Caco-2 (cell line): ENCODE results near the gene DYNC2H1. TPM values are rescaled to one million over a fixed set of nuclear protein-coding genes. Genes with fewer than 3 reads are reported as not detected.

ENCODE experiments used
- BruUV-seq: library from RNA; stranded (reverse); fragments of 400-500 nt; replicated peaks from 2 replicates; lab custom pipeline; 2021; lab: Mats Ljungman, UMichigan
- CTCF ChIA-PET: fragments of 300-600 bp; sonication (Branson Sonifier 250); formaldehyde crosslinking; loops from one replicate; lab custom pipeline; 2022; ENCODE audit warnings: antibody characterized with exemption; lab: Charles Lee
- POLR2A ChIA-PET: fragments of 300-600 bp; sonication (Branson Sonifier 250); formaldehyde crosslinking; loops from one replicate; lab custom pipeline; 2022; ENCODE audit warnings: antibody characterized with exemption; lab: Charles Lee
- DNase-seq, 2 experiments: peaks; one replicate each; pipeline versions ENCODE4 v3.0.0 to v3.0.0-alpha.2; 2020 to 2022
- H3K27me3 ChIP-seq: replicated peaks from 2 replicates; pipeline ENCODE4 v1.6.0; 2011; ENCODE audit warnings: low read length; ENCODE audit not compliant: control insufficient read depth, insufficient read depth
- H3K36me3 ChIP-seq: 2 replicates; pipeline ENCODE4 v1.5.1; 2011; ENCODE audit warnings: low read length; ENCODE audit not compliant: control insufficient read depth, insufficient read depth
- H3K4me1 ChIP-seq: fragments of 250-450 bp; sonication (Bioruptor Pico); 2 replicates; pipeline ENCODE4 v1.5.1; 2020; ENCODE audit warnings: mild to moderate bottlenecking
- H3K4me3 ChIP-seq: 2 replicates; pipeline ENCODE4 v1.5.1; 2011; ENCODE audit warnings: low read depth, mild to moderate bottlenecking, control low read depth, low read length
- H3K9me3 ChIP-seq: fragments of 250-450 bp; sonication (Bioruptor Pico); 2 replicates; pipeline ENCODE4 v1.5.1; 2020; ENCODE audit warnings: mild to moderate bottlenecking, moderate library complexity
- H3K27ac Mint-ChIP-seq: one replicate; pipeline ENCODE4 v1.8.0; 2022; ENCODE audit warnings: mixed read lengths; ENCODE audit not compliant: unreplicated experiment
- H3K27me3 Mint-ChIP-seq: one replicate; pipeline ENCODE4 v1.8.0; 2022; ENCODE audit warnings: mixed read lengths; ENCODE audit not compliant: insufficient read depth, unreplicated experiment
- H3K36me3 Mint-ChIP-seq: one replicate; pipeline ENCODE4 v1.8.0; 2022; ENCODE audit warnings: mild to moderate bottlenecking, mixed read lengths; ENCODE audit not compliant: insufficient read depth, unreplicated experiment
- H3K4me1 Mint-ChIP-seq: one replicate; pipeline ENCODE4 v1.8.0; 2022; ENCODE audit warnings: low read depth, mixed read lengths; ENCODE audit not compliant: unreplicated experiment
- H3K4me3 Mint-ChIP-seq: one replicate; pipeline ENCODE4 v1.8.0; 2022; ENCODE audit warnings: mild to moderate bottlenecking, moderate library complexity, mixed read lengths; ENCODE audit not compliant: unreplicated experiment
- H3K9me3 Mint-ChIP-seq: one replicate; pipeline ENCODE4 v1.8.0; 2022; ENCODE audit warnings: mixed read lengths; ENCODE audit not compliant: unreplicated experiment
- CTCF ChIP-seq, 2 experiments: fragments of 200-600 bp in 1 of 2; IDR thresholded peaks; 1 replicate in 1 of 2; 2 replicates in 1 of 2; pipeline versions ENCODE4 v1.5.1 to v1.8.0; 2011 to 2022; ENCODE audit warnings: antibody characterized with exemption in 1 of 2, control low read depth in 1 of 2, inconsistent platforms in 1 of 2, low read depth in 1 of 2, low read length in 1 of 2, mild to moderate bottlenecking in 1 of 2, moderate library complexity in 1 of 2; ENCODE audit not compliant: insufficient read depth in 1 of 2, severe bottlenecking in 1 of 2, unreplicated experiment in 1 of 2
- intact Hi-C: fragments of 100-400 bp; cut with micrococcal nuclease; formaldehyde crosslinking; loops from one replicate; pipeline ENCODE4 v1.10.0; 2022; ENCODE audit not compliant: unreplicated experiment
- total RNA-seq: library from RNA; stranded (reverse); gene quantifications from 2 replicates; pipeline ENCODE4 v1.2.3, GENCODE V29; 2022

Gene DYNC2H1
- total RNA-seq, 1 experiment from 2014 or later, result 6.5 TPM

GRCh38 chr11:103364687-103365086 is 255.5 kb downstream of the DYNC2H1 start:
- Histone ChIP-seq H3K27me3 (no peaks in the 10 kb centered on the region), H3K4me3 (no peak overlapping the region), H3K36me3 (no peaks in the 10 kb centered on the region), H3K4me1 (peaks cover 18% of the 10 kb centered on the region), H3K9me3 (0 out of 2 replicates have a peak, but pooled peaks cover 3% of the 10 kb centered on the region)
- ChIA-PET CTCF (no interaction called here), POLR2A (no interaction called here)
- TF ChIP-seq CTCF (IDR thresholded peaks at IDR 0.05; ENCODE audit: insufficient read depth in 1 of 2, low read depth in 1 of 2, low read length in 1 of 2, severe bottlenecking in 1 of 2, unreplicated experiment in 1 of 2), result no peak
- intact Hi-C loops, result no loop called here
- Mint-ChIP-seq H3K27me3 (no peaks in the 10 kb centered on the region), H3K27ac (no peak overlapping the region), H3K9me3 (peaks cover 14% of the 10 kb centered on the region), H3K36me3 (no peaks in the 10 kb centered on the region), H3K4me1 (peaks cover 15% of the 10 kb centered on the region), H3K4me3 (no peak overlapping the region)
- DNase-seq, result peak in 1 of 2 experiments; percentile 38
- BruUV-seq, result no TSS peak

- Histone ChIP-seq H3K27me3 (no peaks in the 10 kb centered on the region), H3K9me3 (0 out of 2 replicates have a peak, but pooled peaks cover 7% of the 10 kb centered on the region), H3K4me1 (peaks cover 8% of the 10 kb centered on the region), H3K4me3 (no peak overlapping the region), H3K36me3 (no peaks in the 10 kb centered on the region)
- ChIA-PET CTCF (no interaction called here), POLR2A (no interaction called here)
- H3K4me3 Mint-ChIP-seq, result no peak overlapping the region
- H3K27ac Mint-ChIP-seq, result no peak overlapping the region
- H3K36me3 Mint-ChIP-seq, result no peaks in the 10 kb centered on the region
- DNase-seq, result no peak
- no peaks in the 10 kb centered on the region for H3K4me1 Mint-ChIP-seq
- no peak for TF ChIP-seq CTCF (IDR thresholded peaks at IDR 0.05; ENCODE audit: insufficient read depth in 1 of 2, low read depth in 1 of 2, low read length in 1 of 2, severe bottlenecking in 1 of 2, unreplicated experiment in 1 of 2)
- peaks cover 16% of the 10 kb centered on the region for H3K9me3 Mint-ChIP-seq
- intact Hi-C loops, result no loop called here
- H3K27me3 Mint-ChIP-seq, result no peaks in the 10 kb centered on the region
- no TSS peak for BruUV-seq
Observed at GRCh38 chr11:103367650-103368049, 258.4 kb downstream of the DYNC2H1 start.

DNA sequence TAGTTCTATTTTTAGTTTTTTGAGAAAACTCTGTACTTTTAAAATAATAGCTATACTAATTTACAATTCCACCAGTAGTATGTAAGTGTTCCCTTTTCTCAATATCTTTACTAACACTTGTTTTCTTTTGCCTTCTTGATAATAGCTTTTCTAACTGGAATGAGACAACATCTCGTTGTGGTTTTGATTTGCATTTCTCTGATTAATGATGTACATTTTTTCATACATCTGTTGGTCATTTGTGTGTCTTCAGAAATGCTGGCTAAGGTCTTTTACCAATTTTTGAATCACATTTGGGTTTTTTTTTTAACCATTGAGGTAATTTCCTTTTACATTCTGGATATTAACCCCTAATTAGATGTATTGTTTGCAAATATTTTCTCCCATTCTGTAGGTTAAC is 258.9 kb downstream of the DYNC2H1 start:
- Histone ChIP-seq H3K4me1 (peaks cover 8% of the 10 kb centered on the region), H3K9me3 (0 out of 2 replicates have a peak, but pooled peaks cover 5% of the 10 kb centered on the region), H3K4me3 (no peak overlapping the region), H3K27me3 (no peaks in the 10 kb centered on the region), H3K36me3 (no peaks in the 10 kb centered on the region)
- intact Hi-C loops, result no loop called here
- no peaks in the 10 kb centered on the region for H3K4me1 Mint-ChIP-seq
- BruUV-seq, result no TSS peak
- H3K36me3 Mint-ChIP-seq, result no peaks in the 10 kb centered on the region
- no peak for DNase-seq
- ChIA-PET CTCF (no interaction called here), POLR2A (no interaction called here)
- H3K27ac Mint-ChIP-seq, result no peak overlapping the region
- peaks cover 21% of the 10 kb centered on the region for H3K9me3 Mint-ChIP-seq
- no peak overlapping the region for H3K4me3 Mint-ChIP-seq
- no peak for TF ChIP-seq CTCF (IDR thresholded peaks at IDR 0.05; ENCODE audit: insufficient read depth in 1 of 2, low read depth in 1 of 2, low read length in 1 of 2, severe bottlenecking in 1 of 2, unreplicated experiment in 1 of 2)
- H3K27me3 Mint-ChIP-seq, result no peaks in the 10 kb centered on the region
